ENCODE data around the gene GRID1. TPM values are rescaled to one million over a fixed set of nuclear protein-coding genes. Genes with fewer than 3 reads are reported as not detected.

The GRID1 gene
- total RNA-seq, 2 experiments from 2014 or later: not detected

- no peak for DNase-seq
- H3K27me3 Mint-ChIP-seq: peaks cover 1% of the 10 kb centered on the region
- CTCF ChIA-PET: no interaction called here
- POLR2A ChIA-PET: no interaction called here
- H3K4me3 Mint-ChIP-seq: no peak overlapping the region
- no peaks in the 10 kb centered on the region for H3K36me3 Mint-ChIP-seq (ENCODE audit: low read depth)
- H3K27ac Mint-ChIP-seq: no peak overlapping the region
- H3K9me3 Mint-ChIP-seq: no peaks in the 10 kb centered on the region
- H3K4me1 Mint-ChIP-seq: no peaks in the 10 kb centered on the region
Observed at GRCh38 chr10:85917601-85918000, 449.0 kb downstream of the GRID1 start.

GRCh38 chr10:85916994-85917573 lies 449.5 kb downstream of the GRID1 start:
- ChIA-PET POLR2A (no interaction called here), CTCF (no interaction called here)
- Mint-ChIP-seq H3K4me1 (no peaks in the 10 kb centered on the region), H3K9me3 (no peaks in the 10 kb centered on the region), H3K27me3 (peaks cover 1% of the 10 kb centered on the region), H3K27ac (no peak overlapping the region), H3K4me3 (no peak overlapping the region), H3K36me3 (ENCODE audit: low read depth) (no peaks in the 10 kb centered on the region)
- no peak for DNase-seq

GRCh38 chr10:85916286-85916685 lies 450.3 kb downstream of the GRID1 start:
- CTCF ChIA-PET: no interaction called here
- no peak overlapping the region for H3K4me3 Mint-ChIP-seq

GRCh38 chr10:85915245-85915846 lies 451.2 kb downstream of the GRID1 start:
- POLR2A ChIA-PET: no interaction called here
- Mint-ChIP-seq H3K4me3 (no peak overlapping the region), H3K36me3 (ENCODE audit: low read depth) (no peaks in the 10 kb centered on the region), H3K9me3 (no peaks in the 10 kb centered on the region), H3K27me3 (peaks cover 1% of the 10 kb centered on the region), H3K4me1 (no peaks in the 10 kb centered on the region), H3K27ac (no peak overlapping the region)
- CTCF ChIA-PET: no interaction called here
- DNase-seq: no peak

More at GRCh38 chr10:85916286-85916685, 450.3 kb downstream of the GRID1 start:
- Mint-ChIP-seq H3K9me3 (no peaks in the 10 kb centered on the region), H3K4me1 (no peaks in the 10 kb centered on the region), H3K27ac (no peak overlapping the region), H3K36me3 (ENCODE audit: low read depth) (no peaks in the 10 kb centered on the region), H3K27me3 (no peaks in the 10 kb centered on the region)
- no peak for DNase-seq
- POLR2A ChIA-PET: no interaction called here

GRCh38 chr10:85914720-85915119 lies 451.9 kb downstream of the GRID1 start:
- ChIA-PET POLR2A (no interaction called here), CTCF (no interaction called here)
- H3K27ac Mint-ChIP-seq: no peak overlapping the region
- H3K36me3 Mint-ChIP-seq (ENCODE audit: low read depth): no peaks in the 10 kb centered on the region
- H3K4me1 Mint-ChIP-seq: no peaks in the 10 kb centered on the region
- H3K9me3 Mint-ChIP-seq: no peaks in the 10 kb centered on the region
- H3K27me3 Mint-ChIP-seq: peaks cover 3% of the 10 kb centered on the region
- no peak overlapping the region for H3K4me3 Mint-ChIP-seq
- no peak for DNase-seq

- H3K36me3 Mint-ChIP-seq (ENCODE audit: low read depth): no peaks in the 10 kb centered on the region
- H3K4me1 Mint-ChIP-seq: no peaks in the 10 kb centered on the region
- POLR2A ChIA-PET: no interaction called here
- DNase-seq: no peak
- no peak overlapping the region for H3K4me3 Mint-ChIP-seq
- H3K27ac Mint-ChIP-seq: no peak overlapping the region
- H3K9me3 Mint-ChIP-seq: no peaks in the 10 kb centered on the region
- CTCF ChIA-PET: no interaction called here
- H3K27me3 Mint-ChIP-seq: peaks cover 15% of the 10 kb centered on the region
Observed at GRCh38 chr10:85908462-85908861, 458.1 kb downstream of the GRID1 start.

GRCh38 chr10:85902051-85902450 lies 464.5 kb downstream of the GRID1 start:
- no peaks in the 10 kb centered on the region for H3K4me1 Mint-ChIP-seq
- H3K27me3 Mint-ChIP-seq: peaks cover 5% of the 10 kb centered on the region
- H3K36me3 Mint-ChIP-seq (ENCODE audit: low read depth): no peaks in the 10 kb centered on the region
- no peak overlapping the region for H3K4me3 Mint-ChIP-seq
- POLR2A ChIA-PET: no interaction called here
- no peak for DNase-seq
- no peak overlapping the region for H3K27ac Mint-ChIP-seq
- CTCF ChIA-PET: no interaction called here
- H3K9me3 Mint-ChIP-seq: no peaks in the 10 kb centered on the region

- ChIA-PET CTCF (no interaction called here), POLR2A (no interaction called here)
- H3K4me1 Mint-ChIP-seq: no peaks in the 10 kb centered on the region
- peaks cover 4% of the 10 kb centered on the region for H3K27me3 Mint-ChIP-seq
- H3K27ac Mint-ChIP-seq: no peak overlapping the region
- no peak overlapping the region for H3K4me3 Mint-ChIP-seq
- DNase-seq: no peak
- no peaks in the 10 kb centered on the region for H3K36me3 Mint-ChIP-seq (ENCODE audit: low read depth)
- H3K9me3 Mint-ChIP-seq: no peaks in the 10 kb centered on the region
Observed at GRCh38 chr10:85901599-85901998, 465.0 kb downstream of the GRID1 start.

- CTCF ChIA-PET: no interaction called here
- no peaks in the 10 kb centered on the region for H3K27me3 Mint-ChIP-seq
- no peak for DNase-seq
- POLR2A ChIA-PET: no interaction called here
- H3K9me3 Mint-ChIP-seq: no peaks in the 10 kb centered on the region
- no peaks in the 10 kb centered on the region for H3K4me1 Mint-ChIP-seq
- no peak overlapping the region for H3K4me3 Mint-ChIP-seq
- H3K27ac Mint-ChIP-seq: no peak overlapping the region
- H3K36me3 Mint-ChIP-seq (ENCODE audit: low read depth): no peaks in the 10 kb centered on the region
Observed at GRCh38 chr10:85900487-85900886, 466.1 kb downstream of the GRID1 start.

GRCh38 chr10:85900061-85900460 lies 466.5 kb downstream of the GRID1 start:
- Mint-ChIP-seq H3K9me3 (no peaks in the 10 kb centered on the region), H3K4me3 (no peak overlapping the region), H3K4me1 (no peaks in the 10 kb centered on the region), H3K36me3 (ENCODE audit: low read depth) (no peaks in the 10 kb centered on the region), H3K27ac (no peak overlapping the region), H3K27me3 (peaks cover 1% of the 10 kb centered on the region)
- POLR2A ChIA-PET: no interaction called here
- DNase-seq: no peak
- CTCF ChIA-PET: no interaction called here

- Mint-ChIP-seq H3K27me3 (peaks cover 18% of the 10 kb centered on the region), H3K4me1 (no peaks in the 10 kb centered on the region), H3K9me3 (no peaks in the 10 kb centered on the region), H3K36me3 (ENCODE audit: low read depth) (no peaks in the 10 kb centered on the region), H3K4me3 (no peak overlapping the region), H3K27ac (no peak overlapping the region)
- no peak for DNase-seq
- POLR2A ChIA-PET: no interaction called here
- CTCF ChIA-PET: no interaction called here
Observed at GRCh38 chr10:85891472-85891871, 475.1 kb downstream of the GRID1 start.

- Mint-ChIP-seq H3K9me3 (no peaks in the 10 kb centered on the region), H3K27me3 (peaks cover 15% of the 10 kb centered on the region), H3K4me3 (no peak overlapping the region), H3K27ac (no peak overlapping the region), H3K4me1 (no peaks in the 10 kb centered on the region), H3K36me3 (ENCODE audit: low read depth) (no peaks in the 10 kb centered on the region)
- DNase-seq: no peak
- ChIA-PET POLR2A (no interaction called here), CTCF (no interaction called here)
Observed at GRCh38 chr10:85888559-85888958, 478.0 kb downstream of the GRID1 start.

GRCh38 chr10:85888004-85888403 lies 478.6 kb downstream of the GRID1 start:
- POLR2A ChIA-PET: no interaction called here
- H3K4me1 Mint-ChIP-seq: no peaks in the 10 kb centered on the region
- no peak overlapping the region for H3K4me3 Mint-ChIP-seq
- DNase-seq: no peak
- no peaks in the 10 kb centered on the region for H3K36me3 Mint-ChIP-seq (ENCODE audit: low read depth)
- H3K9me3 Mint-ChIP-seq: no peaks in the 10 kb centered on the region
- H3K27me3 Mint-ChIP-seq: peaks cover 15% of the 10 kb centered on the region
- no peak overlapping the region for H3K27ac Mint-ChIP-seq
- CTCF ChIA-PET: no interaction called here

GRCh38 chr10:85874208-85874607 lies 492.4 kb downstream of the GRID1 start:
- Mint-ChIP-seq H3K36me3 (ENCODE audit: low read depth) (no peaks in the 10 kb centered on the region), H3K4me1 (no peaks in the 10 kb centered on the region), H3K27ac (no peak overlapping the region), H3K27me3 (peaks cover 2% of the 10 kb centered on the region), H3K9me3 (no peaks in the 10 kb centered on the region), H3K4me3 (no peak overlapping the region)
- CTCF ChIA-PET: no interaction called here
- POLR2A ChIA-PET: no interaction called here
- DNase-seq: no peak

All from activated CD4-positive, alpha-beta memory T cell treated with anti-CD3 and anti-CD28 coated beads, Interleukin-2, amount 10 ng/mL, durations not matched to agents 7 days and 5 days (primary cell).